Keratinocyte (primary cell): ENCODE data around the gene EFNA1. TPM values are rescaled to one million over a fixed set of nuclear protein-coding genes. Genes with fewer than 3 reads are reported as not detected.

Source experiments
- DNase-seq: peaks from one replicate; pipeline ENCODE4 v3.0.0-alpha.2; 2011; ENCODE audit warnings: low read depth, missing footprints, low spot score
- FAIRE-seq: peaks from 2 replicates; lab custom pipeline; 2011; peaks lifted over from hg19 to GRCh38; lab: Jason Lieb, UNC
- H2AFZ ChIP-seq: 2 replicates; pipeline ENCODE4 v1.6.0; 2012; ENCODE audit warnings: low read length, control low read depth, inconsistent platforms; ENCODE audit not compliant: control insufficient read depth
- H3K27ac ChIP-seq: 2 replicates; pipeline ENCODE4 v1.5.1; 2011; ENCODE audit warnings: low read length; ENCODE audit not compliant: control insufficient read depth, insufficient read depth
- H3K27me3 ChIP-seq: 3 replicates; pipeline ENCODE4 v1.6.0; 2011; ENCODE audit warnings: low read length; ENCODE audit not compliant: control insufficient read depth, insufficient read depth; ENCODE audit errors: extremely low read depth
- H3K36me3 ChIP-seq, 2 experiments: 2 replicates in 1 of 2; 3 replicates in 1 of 2; pipeline ENCODE4 v1.5.1; 2011; ENCODE audit warnings: low read length in 2 of 2, mild to moderate bottlenecking in 1 of 2; ENCODE audit not compliant: control insufficient read depth in 2 of 2, insufficient read depth in 2 of 2; ENCODE audit errors: extremely low read depth in 1 of 2
- H3K4me1 ChIP-seq: 3 replicates; pipeline ENCODE4 v1.5.1; 2011; ENCODE audit warnings: low read length; ENCODE audit not compliant: control insufficient read depth, insufficient read depth; ENCODE audit errors: extremely low read depth
- H3K4me2 ChIP-seq: 3 replicates; pipeline ENCODE4 v1.6.0; 2011; ENCODE audit warnings: low read depth, low read length; ENCODE audit not compliant: control insufficient read depth, insufficient read depth; ENCODE audit errors: extremely low read depth
- H3K4me3 ChIP-seq, 3 experiments: fragments of 200-600 bp in 1 of 3; sonication (generic) in 1 of 3; 2 replicates in 2 of 3; 3 replicates in 1 of 3; pipeline ENCODE4 v1.5.1; 2011 to 2016; ENCODE audit warnings: low read length in 3 of 3, mild to moderate bottlenecking in 3 of 3, control low read depth in 2 of 3, inconsistent platforms in 1 of 3, low read depth in 1 of 3, mixed read lengths in 1 of 3, mixed run types in 1 of 3, moderate library complexity in 1 of 3; ENCODE audit not compliant: control insufficient read depth in 2 of 3, insufficient read depth in 2 of 3; ENCODE audit errors: extremely low read depth in 1 of 3
- H3K79me2 ChIP-seq: 2 replicates; pipeline ENCODE4 v1.6.0; 2012; ENCODE audit warnings: low read length; ENCODE audit not compliant: control insufficient read depth, insufficient read depth
- H3K9ac ChIP-seq: 3 replicates; pipeline ENCODE4 v1.6.0; 2011; ENCODE audit warnings: low read length; ENCODE audit not compliant: control insufficient read depth, insufficient read depth; ENCODE audit errors: extremely low read depth
- H3K9me1 ChIP-seq: 3 replicates; pipeline ENCODE4 v1.6.0; 2011; ENCODE audit warnings: low read length; ENCODE audit not compliant: control insufficient read depth, insufficient read depth; ENCODE audit errors: extremely low read depth
- H3K9me3 ChIP-seq: 2 replicates; pipeline ENCODE4 v1.5.1; 2012; ENCODE audit warnings: low read depth, low read length; ENCODE audit not compliant: control insufficient read depth
- H4K20me1 ChIP-seq: 3 replicates; pipeline ENCODE4 v1.6.0; 2011; ENCODE audit warnings: low read length; ENCODE audit not compliant: control insufficient read depth, insufficient read depth; ENCODE audit errors: extremely low read depth
- CTCF ChIP-seq, 3 experiments: IDR thresholded peaks in 1 of 3; conservative IDR thresholded peaks in 1 of 3; optimal IDR thresholded peaks in 1 of 3; 2 replicates in 2 of 3; 3 replicates in 1 of 3; pipeline versions ENCODE3 to v1.5.1; 2011; ENCODE audit warnings: low read length in 3 of 3, mild to moderate bottlenecking in 3 of 3, moderate library complexity in 2 of 3, control low read depth in 1 of 3, inconsistent platforms in 1 of 3; ENCODE audit not compliant: insufficient read depth in 2 of 3; ENCODE audit errors: extremely low read depth in 1 of 3
- EZH2 ChIP-seq: IDR thresholded peaks from one replicate; pipeline ENCODE4 v1.6.1; 2012; ENCODE audit warnings: inconsistent platforms, mild to moderate bottlenecking, low read length, moderate library complexity
- dilution Hi-C: fragments of 300-500 bp; cut with MboI; formaldehyde crosslinking; loops from one replicate; pipeline ENCODE4 v1.7.0; 2020; ENCODE audit warnings: low sequenced_read_pairs; ENCODE audit not compliant: extremely low pct_ligation_motif_present
- polyA plus RNA-seq, 5 experiments: library from polyadenylated mRNA; depleted of rRNA in 3 of 5; stranded (reverse) in 3 of 5; stranded (forward) in 1 of 5; unstranded in 1 of 5; fragments of >200 nt; gene quantifications; 1 replicate in 1 of 5; 2 replicates in 3 of 5; 3 replicates in 1 of 5; pipeline versions ENCODE4 v1.2.1 to v1.2.3, GENCODE V29; 2011 to 2012; ENCODE audit warnings: missing spikeins in 2 of 5, low read depth in 1 of 5, low replicate concordance in 1 of 5

EFNA1 gene
- polyA plus RNA-seq, 1 donor (not counting 4 experiments of a cell fraction or from before 2014, with no cell fraction given) = 77.5 TPM

- Histone ChIP-seq H3K4me3 (peak overlapping the region; percentile 62 to 67 (median 67)), H3K27ac (peak overlapping the region; percentile 100), H3K27me3 (no peaks in the 10 kb centered on the region), H3K4me1 (peaks cover 31% of the 10 kb centered on the region), H3K9me1 (peaks cover under 1% of the 10 kb centered on the region), H3K9me3 (no peaks in the 10 kb centered on the region), H2AFZ (no peak overlapping the region), H3K4me2 (peak overlapping the region; percentile 94), H3K36me3 (peaks cover 21 to 36% of the 10 kb centered on the region in 2 experiments), H4K20me1 (no peaks in the 10 kb centered on the region), H3K9ac (peak overlapping the region; percentile 99), H3K79me2 (peaks cover 31% of the 10 kb centered on the region)
- dilution Hi-C loops = no loop called here
- TF ChIP-seq EZH2 = no peak
- no peak for TF ChIP-seq CTCF (optimal IDR thresholded peaks at IDR 0.05 in 1 of 3, IDR thresholded peaks at IDR 0.05 in 1 of 3, conservative IDR thresholded peaks at IDR 0.05 in 1 of 3; ENCODE audit: extremely low read depth in 1 of 3, insufficient read depth in 2 of 3, low read length in 3 of 3)
- FAIRE-seq = no peak
- DNase-seq = no peak
Observed at GRCh38 chr1:155136748-155137147, 9.1 kb downstream of the EFNA1 start.

GRCh38 chr1:155137154-155137949 is 9.7 kb downstream of the EFNA1 start:
- no peak overlapping the region for H2AFZ ChIP-seq
- H3K9me3 ChIP-seq = no peaks in the 10 kb centered on the region
- dilution Hi-C loops = no loop called here
- H3K36me3 ChIP-seq = peaks cover 19 to 33% of the 10 kb centered on the region in 2 experiments
- peak overlapping the region in 2 of 3 experiments; percentile 62 to 67 for H3K4me3 ChIP-seq
- peak overlapping the region; percentile 100 for H3K27ac ChIP-seq
- no peak for FAIRE-seq
- H3K4me2 ChIP-seq = peak overlapping the region; percentile 94
- TF ChIP-seq EZH2 (no peak), CTCF (optimal IDR thresholded peaks at IDR 0.05 in 1 of 3, IDR thresholded peaks at IDR 0.05 in 1 of 3, conservative IDR thresholded peaks at IDR 0.05 in 1 of 3; ENCODE audit: extremely low read depth in 1 of 3, insufficient read depth in 2 of 3, low read length in 3 of 3) (no peak)
- peaks cover 29% of the 10 kb centered on the region for H3K79me2 ChIP-seq
- peaks cover 28% of the 10 kb centered on the region for H3K4me1 ChIP-seq
- peak overlapping the region; percentile 99 for H3K9ac ChIP-seq
- H4K20me1 ChIP-seq = no peaks in the 10 kb centered on the region
- no peak for DNase-seq
- no peaks in the 10 kb centered on the region for H3K27me3 ChIP-seq
- H3K9me1 ChIP-seq = no peaks in the 10 kb centered on the region
